ENCODE results near the gene TMEM184B.
A peak's percentile ranks its signal among the peaks of the same experiment; 100 is the strongest.

DNA sequence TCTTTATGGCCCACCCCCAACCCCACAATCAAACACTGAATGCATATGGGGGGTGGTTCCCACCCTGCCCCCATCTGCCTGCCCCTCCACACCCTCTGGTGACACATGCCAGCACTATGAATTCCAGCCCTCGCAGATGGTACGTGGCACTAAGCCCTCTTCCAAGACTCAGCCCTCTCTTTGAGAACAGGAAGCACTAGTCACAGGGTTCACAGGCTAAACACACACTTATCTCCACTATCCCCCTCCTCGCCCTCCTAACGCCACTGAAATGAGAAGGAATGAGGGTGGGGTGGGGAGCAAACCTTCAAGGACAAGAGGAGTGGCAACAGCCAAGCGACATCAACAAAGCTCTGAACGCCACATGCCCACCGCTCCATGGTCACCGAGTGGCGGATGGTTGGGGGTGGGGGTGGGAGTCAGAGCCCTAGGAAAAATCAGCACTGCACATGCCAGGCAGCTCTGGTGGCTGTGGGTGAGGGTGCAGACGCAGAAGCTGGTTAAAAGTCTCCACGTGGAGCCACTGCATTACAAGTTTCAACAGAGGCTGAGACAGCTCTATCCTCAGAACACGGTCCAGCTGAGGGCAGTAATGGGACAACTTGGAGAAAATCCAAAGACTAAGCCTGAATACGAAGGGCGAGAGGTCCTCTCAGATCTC lies 33.6 kb downstream of the TMEM184B start:
- TF ChIP-seq, protein P1, sequence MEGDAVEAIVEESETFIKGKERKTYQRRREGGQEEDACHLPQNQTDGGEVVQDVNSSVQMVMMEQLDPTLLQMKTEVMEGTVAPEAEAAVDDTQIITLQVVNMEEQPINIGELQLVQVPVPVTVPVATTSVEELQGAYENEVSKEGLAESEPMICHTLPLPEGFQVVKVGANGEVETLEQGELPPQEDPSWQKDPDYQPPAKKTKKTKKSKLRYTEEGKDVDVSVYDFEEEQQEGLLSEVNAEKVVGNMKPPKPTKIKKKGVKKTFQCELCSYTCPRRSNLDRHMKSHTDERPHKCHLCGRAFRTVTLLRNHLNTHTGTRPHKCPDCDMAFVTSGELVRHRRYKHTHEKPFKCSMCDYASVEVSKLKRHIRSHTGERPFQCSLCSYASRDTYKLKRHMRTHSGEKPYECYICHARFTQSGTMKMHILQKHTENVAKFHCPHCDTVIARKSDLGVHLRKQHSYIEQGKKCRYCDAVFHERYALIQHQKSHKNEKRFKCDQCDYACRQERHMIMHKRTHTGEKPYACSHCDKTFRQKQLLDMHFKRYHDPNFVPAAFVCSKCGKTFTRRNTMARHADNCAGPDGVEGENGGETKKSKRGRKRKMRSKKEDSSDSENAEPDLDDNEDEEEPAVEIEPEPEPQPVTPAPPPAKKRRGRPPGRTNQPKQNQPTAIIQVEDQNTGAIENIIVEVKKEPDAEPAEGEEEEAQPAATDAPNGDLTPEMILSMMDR (IDR thresholded peaks at IDR 0.05 in 4 of 5, conservative IDR thresholded peaks at IDR 0.05 in 1 of 5) = peak in 2 of 5 experiments; percentile 11 to 32
- no peak for TF ChIP-seq POLR2A (IDR thresholded peaks at IDR 0.05)

Measured in gastrocnemius medialis (tissue), 4 donors.